ENCODE measurements around the gene PSTPIP2.
"Not testable (repeated sequence)": the region's sequence is repeated elsewhere in the genome, so short reads cannot be mapped to it uniquely, and the experiment has no call there.

PSTPIP2 gene

DNA sequence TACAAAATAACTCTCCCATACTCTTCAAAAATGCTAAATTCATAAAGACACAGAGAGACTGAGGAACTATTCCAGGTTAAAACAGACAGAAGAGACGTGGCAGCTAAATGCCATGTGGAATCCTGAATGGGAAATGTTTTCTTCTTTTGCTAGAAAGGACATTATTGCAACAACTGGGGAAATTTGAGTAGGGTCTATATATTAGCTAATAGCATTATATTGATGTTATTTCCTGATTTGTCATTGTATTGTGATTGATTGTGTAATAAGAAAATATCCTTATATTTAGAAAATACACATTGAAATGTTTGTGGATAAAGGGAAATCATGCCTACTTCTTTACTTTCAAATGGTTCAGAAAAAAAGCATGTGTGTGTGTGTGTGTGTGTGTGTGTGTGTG lies 23.4 kb downstream of the PSTPIP2 start:
- TF ChIP-seq CTCF (IDR thresholded peaks at IDR 0.05; ENCODE audit: low read depth, low read length, missing control alignments): no peak
- no peak for DNase-seq (ENCODE audit: low read depth)
- H3K4me3 ChIP-seq (ENCODE audit: low read depth, low read length): no peak overlapping the region

DNA sequence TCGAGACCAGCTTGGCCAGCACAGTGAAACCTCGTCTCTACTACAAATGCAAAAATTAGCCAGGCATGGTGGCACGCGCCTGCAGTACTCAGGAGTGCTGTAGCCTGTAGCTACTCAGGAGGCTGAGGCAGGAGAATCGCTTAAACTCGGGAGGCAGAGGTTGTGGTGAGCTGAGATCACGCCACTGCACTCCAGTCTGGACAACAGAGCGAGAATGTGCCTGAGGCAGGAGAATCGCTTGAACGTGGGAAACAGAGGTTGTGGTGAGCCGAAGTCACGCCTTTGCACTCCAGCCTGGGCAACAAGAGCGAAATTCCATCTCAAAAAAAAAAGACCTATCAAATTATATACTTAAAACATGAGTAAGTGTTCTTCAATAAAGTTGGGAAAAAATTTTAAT lies 24.7 kb downstream of the PSTPIP2 start:
- DNase-seq (ENCODE audit: low read depth); H3K4me3 ChIP-seq (ENCODE audit: low read depth, low read length): not testable (repeated sequence)

DNA sequence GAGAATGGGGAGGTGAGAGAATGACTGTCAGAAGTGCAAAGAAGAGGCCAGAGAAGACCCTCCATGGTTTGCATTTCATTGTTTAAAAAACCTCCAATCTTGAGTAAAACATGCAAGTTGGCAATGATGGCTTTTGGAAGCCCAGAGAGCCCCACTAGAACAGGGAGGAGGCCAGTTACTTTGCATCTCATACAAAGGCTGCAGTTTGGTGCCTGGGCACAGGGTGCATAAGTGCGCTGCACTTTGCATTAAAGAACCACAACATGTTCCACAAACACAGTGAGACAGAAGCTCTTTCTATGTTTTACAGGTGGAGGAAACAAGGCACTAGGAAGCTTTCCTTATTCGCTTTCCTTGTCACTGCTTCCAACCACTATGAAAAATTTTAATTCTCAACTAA lies 25.4 kb downstream of the PSTPIP2 start:
- no peak for TF ChIP-seq CTCF (IDR thresholded peaks at IDR 0.05; ENCODE audit: low read depth, low read length, missing control alignments)
- DNase-seq (ENCODE audit: low read depth): no peak
- H3K4me3 ChIP-seq (ENCODE audit: low read depth, low read length): no peak overlapping the region

GRCh38 chr18:46046126-46046525 lies 25.9 kb downstream of the PSTPIP2 start:
- H3K4me3 ChIP-seq (ENCODE audit: low read depth, low read length): no peak overlapping the region
- DNase-seq (ENCODE audit: low read depth): no peak
- no peak for TF ChIP-seq CTCF (IDR thresholded peaks at IDR 0.05; ENCODE audit: low read depth, low read length, missing control alignments)

- TF ChIP-seq CTCF (IDR thresholded peaks at IDR 0.05; ENCODE audit: low read depth, low read length, missing control alignments): no peak
- DNase-seq (ENCODE audit: low read depth): no peak
- H3K4me3 ChIP-seq (ENCODE audit: low read depth, low read length): no peak overlapping the region
These were observed 29.4 kb downstream of the PSTPIP2 start for GRCh38 chr18:46042571-46043123.

DNA sequence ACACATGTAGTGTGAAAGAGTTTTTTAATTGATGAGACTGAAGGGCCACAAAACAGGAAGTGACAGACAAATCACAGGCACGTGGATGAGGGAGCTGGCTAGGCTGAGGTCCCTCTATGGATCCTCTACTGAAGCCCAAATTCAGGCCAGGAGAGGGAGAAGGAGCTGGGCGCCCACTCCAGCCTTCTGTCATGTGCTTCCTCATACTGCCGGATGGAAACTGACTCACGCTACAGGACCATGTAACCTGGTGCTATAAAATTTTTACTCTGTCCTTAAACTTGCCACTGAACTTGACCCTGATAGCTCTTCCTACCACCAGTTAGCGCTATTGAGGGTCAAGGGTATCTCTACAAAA lies 31.3 kb downstream of the PSTPIP2 start:
- DNase-seq (ENCODE audit: low read depth): no peak

DNA sequence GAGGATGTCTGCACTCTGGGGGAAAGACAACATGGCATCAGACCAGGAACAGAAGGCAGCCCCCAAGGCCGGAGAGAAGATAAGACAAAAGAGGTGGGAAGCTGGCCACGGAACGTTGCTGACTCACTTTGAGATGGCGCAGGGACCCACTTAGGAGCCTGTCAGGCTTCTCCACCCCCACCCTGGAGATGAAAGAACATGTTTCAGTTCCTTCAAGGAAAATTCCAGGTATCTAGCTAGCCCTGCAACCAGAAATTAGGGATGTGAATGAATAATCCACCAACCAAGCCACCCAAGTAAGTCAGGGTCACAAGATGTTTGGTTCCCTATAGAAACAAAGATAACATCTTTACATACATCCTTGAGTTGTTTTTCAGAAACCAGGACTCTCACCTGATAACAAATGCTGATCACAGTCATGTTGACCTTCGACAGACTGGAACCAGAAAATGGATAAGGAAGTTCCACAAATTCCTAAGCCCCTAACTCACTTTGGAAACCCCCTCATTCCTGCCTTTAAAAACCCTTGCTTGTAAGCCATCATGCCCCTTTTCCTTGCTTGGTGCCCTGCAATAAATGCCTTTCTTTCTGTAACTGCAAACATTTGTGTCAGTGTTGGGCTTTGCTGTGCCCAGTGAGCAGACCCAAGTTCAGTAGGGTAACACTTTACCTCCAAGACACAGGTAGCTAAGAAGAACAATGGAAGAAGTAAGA lies 31.9 kb downstream of the PSTPIP2 start:
- TF ChIP-seq CTCF (IDR thresholded peaks at IDR 0.05; ENCODE audit: low read depth, low read length, missing control alignments): no peak
- no peak overlapping the region for H3K4me3 ChIP-seq (ENCODE audit: low read depth, low read length)
- no peak for DNase-seq (ENCODE audit: low read depth)

More for the DNA sequence above, 31.3 kb downstream of the PSTPIP2 start:
- no peak for TF ChIP-seq CTCF (IDR thresholded peaks at IDR 0.05; ENCODE audit: low read depth, low read length, missing control alignments)
- H3K4me3 ChIP-seq (ENCODE audit: low read depth, low read length): no peak overlapping the region

Data from GM12864 (cell line).